ENCODE data around the gene ZNF618. TPM values are rescaled to one million over a fixed set of nuclear protein-coding genes. Genes with fewer than 3 reads are reported as not detected.

Gene ZNF618
- total RNA-seq, 1 donor from 2014 or later: 3.9 TPM

DNA sequence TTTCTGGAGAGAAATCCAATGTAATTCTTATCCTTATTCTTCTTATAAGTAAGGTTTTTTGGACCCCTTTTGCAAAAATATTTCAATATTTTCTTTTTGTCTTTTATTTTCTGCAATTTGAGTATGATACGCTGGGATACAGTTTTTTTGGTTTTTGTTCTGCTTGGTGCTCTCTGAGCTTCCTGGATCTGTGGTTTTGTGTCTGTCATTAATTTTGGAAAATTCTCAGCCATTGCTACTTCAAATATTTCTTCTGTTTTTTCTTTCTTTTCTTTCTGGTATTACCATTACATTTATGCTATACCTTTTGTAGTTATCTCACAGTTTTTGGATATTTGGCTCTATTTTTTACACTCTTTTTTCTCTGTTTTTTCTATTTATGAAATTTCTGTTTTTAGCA lies 50.1 kb downstream of the ZNF618 start:
- no peak for DNase-seq (ENCODE audit: low read depth)
- H3K4me3 ChIP-seq (ENCODE audit: low read depth, low read length): no peak overlapping the region
- no peak for TF ChIP-seq CTCF (conservative IDR thresholded peaks at IDR 0.05; ENCODE audit: low read depth, low read length)

DNA sequence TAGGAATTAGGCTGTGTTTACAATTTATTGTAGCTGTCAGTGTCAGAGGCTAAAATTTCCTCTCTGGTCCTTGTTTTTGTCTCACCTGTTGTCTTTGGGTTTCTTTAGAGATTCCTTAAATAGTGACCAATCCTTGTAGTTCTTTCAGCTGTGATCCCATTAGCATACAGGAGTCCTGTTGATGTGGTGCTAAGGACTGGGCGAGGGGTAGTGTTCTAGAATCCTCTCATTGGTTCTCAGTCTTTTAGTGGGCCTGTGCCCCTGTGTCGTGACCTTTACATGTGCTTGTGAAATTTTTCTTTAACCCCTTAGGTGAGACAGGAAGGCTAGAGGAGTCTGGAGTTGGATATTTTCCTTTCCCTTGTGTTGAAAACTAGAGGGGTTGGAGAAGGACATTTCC lies 51.2 kb downstream of the ZNF618 start:
- TF ChIP-seq CTCF (conservative IDR thresholded peaks at IDR 0.05; ENCODE audit: low read depth, low read length): no peak
- no peak for DNase-seq (ENCODE audit: low read depth)
- H3K4me3 ChIP-seq (ENCODE audit: low read depth, low read length): no peak overlapping the region

DNA sequence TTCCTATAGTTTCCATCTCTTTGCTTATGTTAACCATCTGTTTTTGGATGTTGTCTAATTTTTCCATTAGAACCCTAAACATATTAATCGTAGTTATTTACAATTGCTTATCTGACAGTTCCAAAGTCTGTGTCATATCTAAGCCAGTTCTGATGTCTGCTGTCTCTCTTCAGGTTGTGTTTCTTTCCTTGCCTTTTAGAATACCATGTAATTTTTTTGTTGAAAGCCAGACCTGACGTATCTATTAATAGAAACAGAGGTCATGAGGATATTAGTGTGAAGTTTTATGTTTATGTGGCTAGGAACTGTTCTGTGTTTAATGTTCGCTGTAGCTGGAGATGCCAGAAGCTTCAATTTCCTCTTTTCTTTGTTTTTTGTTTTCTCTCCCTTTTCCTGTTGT lies 52.2 kb downstream of the ZNF618 start:
- DNase-seq (ENCODE audit: low read depth): no peak
- no peak overlapping the region for H3K4me3 ChIP-seq (ENCODE audit: low read depth, low read length)
- TF ChIP-seq CTCF (conservative IDR thresholded peaks at IDR 0.05; ENCODE audit: low read depth, low read length): no peak

GRCh38 chr9:113929634-113930389 lies 53.7 kb downstream of the ZNF618 start:
- no peak for DNase-seq (ENCODE audit: low read depth)
- H3K4me3 ChIP-seq (ENCODE audit: low read depth, low read length): no peak overlapping the region
- no peak for TF ChIP-seq CTCF (conservative IDR thresholded peaks at IDR 0.05; ENCODE audit: low read depth, low read length)

GRCh38 chr9:113930390-113930783 lies 54.3 kb downstream of the ZNF618 start:
- H3K4me3 ChIP-seq (ENCODE audit: low read depth, low read length): no peak overlapping the region
- no peak for TF ChIP-seq CTCF (conservative IDR thresholded peaks at IDR 0.05; ENCODE audit: low read depth, low read length)
- DNase-seq (ENCODE audit: low read depth): no peak

GRCh38 chr9:113931140-113931539 lies 55.0 kb downstream of the ZNF618 start:
- no peak for DNase-seq (ENCODE audit: low read depth)
- no peak overlapping the region for H3K4me3 ChIP-seq (ENCODE audit: low read depth, low read length)
- no peak for TF ChIP-seq CTCF (conservative IDR thresholded peaks at IDR 0.05; ENCODE audit: low read depth, low read length)

- no peak for TF ChIP-seq CTCF (conservative IDR thresholded peaks at IDR 0.05; ENCODE audit: low read depth, low read length)
- no peak for DNase-seq (ENCODE audit: low read depth)
- H3K4me3 ChIP-seq (ENCODE audit: low read depth, low read length): no peak overlapping the region
Observed at GRCh38 chr9:113931777-113932176, 55.7 kb downstream of the ZNF618 start.

Data from epithelial cell of proximal tubule (primary cell).